Inferior parietal cortex (tissue), 1 donor: Measurements from ENCODE around the gene TMEM8B.

ENCODE experiments used
- DNase-seq: peaks from one replicate; pipeline ENCODE4 v3.0.0-alpha.2; 2016; ENCODE audit errors: extremely low spot score

TMEM8B gene, protein sequence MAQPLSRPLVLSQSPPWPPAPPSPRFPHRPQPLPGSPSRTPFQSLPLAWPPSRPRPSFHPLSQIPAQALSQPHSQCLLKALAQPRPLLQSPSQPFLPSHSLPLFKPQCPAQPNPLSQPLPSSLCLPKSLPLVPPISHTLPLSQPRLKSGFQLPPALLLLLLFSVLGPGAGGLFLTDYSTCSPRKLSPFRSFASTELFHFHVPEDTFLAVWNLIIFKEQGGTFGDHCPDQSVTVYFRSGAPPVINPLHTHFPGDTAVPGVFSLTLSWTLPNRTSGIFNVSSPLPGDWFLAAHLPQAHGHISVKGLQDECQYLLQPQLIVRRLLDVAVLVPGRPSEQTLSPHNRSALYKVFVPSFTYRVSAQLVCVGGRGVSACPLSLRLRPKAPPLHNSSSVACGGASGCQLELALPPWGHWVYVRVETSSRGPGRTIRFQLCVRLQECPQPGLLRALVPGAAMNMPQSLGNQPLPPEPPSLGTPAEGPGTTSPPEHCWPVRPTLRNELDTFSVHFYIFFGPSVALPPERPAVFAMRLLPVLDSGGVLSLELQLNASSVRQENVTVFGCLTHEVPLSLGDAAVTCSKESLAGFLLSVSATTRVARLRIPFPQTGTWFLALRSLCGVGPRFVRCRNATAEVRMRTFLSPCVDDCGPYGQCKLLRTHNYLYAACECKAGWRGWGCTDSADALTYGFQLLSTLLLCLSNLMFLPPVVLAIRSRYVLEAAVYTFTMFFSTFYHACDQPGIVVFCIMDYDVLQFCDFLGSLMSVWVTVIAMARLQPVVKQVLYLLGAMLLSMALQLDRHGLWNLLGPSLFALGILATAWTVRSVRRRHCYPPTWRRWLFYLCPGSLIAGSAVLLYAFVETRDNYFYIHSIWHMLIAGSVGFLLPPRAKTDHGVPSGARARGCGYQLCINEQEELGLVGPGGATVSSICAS

DNA sequence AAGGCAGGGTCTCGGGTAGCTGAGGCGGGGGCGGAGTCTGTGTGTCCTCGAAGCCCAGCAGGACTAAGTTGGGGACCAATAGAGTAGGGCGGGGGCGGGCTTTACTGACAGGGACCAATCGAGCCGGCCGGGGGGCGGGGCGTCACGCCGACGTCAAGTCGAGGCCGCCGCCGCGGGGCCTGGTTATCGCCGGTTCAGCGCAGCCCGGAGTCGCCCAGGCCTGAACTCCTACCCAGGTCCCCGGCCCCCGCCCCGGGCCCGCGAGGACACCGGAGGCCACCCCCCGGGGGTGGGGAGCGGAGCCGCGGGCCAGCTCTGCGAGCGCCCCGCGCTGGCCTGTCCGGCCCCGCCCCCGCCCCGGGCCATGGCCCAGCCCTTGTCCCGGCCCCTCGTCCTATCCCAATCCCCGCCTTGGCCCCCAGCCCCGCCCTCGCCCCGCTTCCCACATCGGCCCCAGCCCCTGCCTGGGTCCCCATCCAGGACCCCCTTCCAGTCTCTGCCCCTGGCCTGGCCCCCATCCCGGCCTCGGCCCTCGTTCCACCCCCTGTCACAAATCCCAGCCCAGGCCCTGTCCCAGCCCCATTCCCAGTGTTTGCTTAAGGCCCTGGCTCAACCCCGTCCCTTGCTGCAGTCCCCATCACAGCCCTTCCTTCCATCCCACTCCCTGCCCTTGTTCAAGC, at the start of gene TMEM8B:
Gene TMEM8B, plus strand, starts transcription at position 145 of the 680 bp plus-strand sequence. Its CDS starts 220 bp downstream, at position 365.
- DNase-seq, result peak; percentile 73

DNA sequence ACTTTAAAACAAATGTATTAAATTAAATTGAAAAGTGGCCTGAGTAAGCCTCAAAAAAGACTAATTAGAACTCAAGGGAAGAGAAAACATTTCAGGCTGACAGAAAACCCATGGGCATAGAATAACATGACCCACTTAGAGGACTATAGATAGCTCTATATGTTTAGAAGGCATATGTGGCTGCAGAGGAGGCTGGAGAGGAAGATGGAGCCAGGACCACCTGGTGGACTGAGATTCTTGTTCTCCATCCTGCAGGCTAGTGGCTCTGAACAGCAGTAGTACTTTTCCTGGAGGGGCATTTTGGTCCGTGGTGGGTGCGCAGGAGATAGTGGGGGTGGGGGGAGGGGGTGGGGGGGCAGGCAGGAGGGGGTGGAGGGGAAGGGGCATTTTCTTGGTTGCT, 48.0 kb upstream of the TMEM8B start:
- DNase-seq, result no peak

DNA sequence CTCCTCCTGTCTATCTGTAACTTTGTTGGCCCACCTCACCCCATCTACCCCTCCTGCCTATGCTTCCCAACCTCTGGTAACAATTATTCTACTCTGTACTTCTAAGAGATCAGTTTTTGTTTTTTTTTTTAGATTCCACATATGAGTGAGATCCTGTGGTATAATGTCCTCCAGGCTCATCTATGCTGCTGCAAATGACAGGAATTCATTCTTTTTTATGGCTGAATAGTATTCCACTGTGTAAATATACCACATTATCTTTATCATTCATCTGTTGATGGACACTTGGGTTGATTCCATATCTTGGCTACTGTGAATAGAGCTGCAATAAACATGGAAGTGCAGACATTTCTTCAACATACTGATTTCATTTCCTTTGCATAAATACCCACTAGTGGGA, 45.6 kb upstream of the TMEM8B start:
- no peak for DNase-seq

DNA sequence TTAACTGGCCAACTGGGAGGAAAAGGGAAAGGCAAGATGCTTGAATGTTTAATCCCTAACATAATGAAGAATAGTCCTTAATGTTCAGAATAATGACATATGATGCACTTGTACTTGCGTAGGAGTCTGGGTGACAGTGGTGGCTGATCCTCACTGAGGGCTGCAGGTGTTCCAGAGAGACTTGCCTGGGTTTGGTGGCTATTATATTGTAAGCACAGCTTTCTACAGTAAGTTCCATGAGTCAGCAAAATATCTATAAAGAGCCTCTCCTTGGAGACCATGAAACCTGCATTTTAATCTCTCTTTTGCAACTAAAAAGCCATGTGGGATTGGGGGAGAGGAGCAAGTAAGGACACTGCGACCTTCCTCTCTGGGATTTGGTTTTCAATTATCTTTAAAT, 39.5 kb upstream of the TMEM8B start:
- no peak for DNase-seq

DNA sequence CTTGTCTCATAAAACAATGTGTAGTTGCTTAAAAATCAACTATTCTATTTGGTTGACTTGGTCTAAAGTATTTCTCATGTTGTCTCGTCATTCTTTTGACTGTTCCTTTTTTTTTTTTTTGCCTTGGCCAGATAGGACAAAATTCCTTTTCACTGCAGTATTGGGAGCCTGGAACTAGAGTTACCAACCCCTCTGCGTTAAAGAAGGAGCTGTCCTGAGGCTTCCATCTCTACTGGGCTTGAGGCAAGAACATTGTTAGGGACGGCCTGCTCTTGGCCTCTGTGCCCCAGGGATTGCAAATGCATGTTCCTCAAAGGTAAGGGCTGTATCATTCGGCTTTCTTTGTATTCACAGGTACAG, 39.0 kb upstream of the TMEM8B start:
- no peak for DNase-seq

DNA sequence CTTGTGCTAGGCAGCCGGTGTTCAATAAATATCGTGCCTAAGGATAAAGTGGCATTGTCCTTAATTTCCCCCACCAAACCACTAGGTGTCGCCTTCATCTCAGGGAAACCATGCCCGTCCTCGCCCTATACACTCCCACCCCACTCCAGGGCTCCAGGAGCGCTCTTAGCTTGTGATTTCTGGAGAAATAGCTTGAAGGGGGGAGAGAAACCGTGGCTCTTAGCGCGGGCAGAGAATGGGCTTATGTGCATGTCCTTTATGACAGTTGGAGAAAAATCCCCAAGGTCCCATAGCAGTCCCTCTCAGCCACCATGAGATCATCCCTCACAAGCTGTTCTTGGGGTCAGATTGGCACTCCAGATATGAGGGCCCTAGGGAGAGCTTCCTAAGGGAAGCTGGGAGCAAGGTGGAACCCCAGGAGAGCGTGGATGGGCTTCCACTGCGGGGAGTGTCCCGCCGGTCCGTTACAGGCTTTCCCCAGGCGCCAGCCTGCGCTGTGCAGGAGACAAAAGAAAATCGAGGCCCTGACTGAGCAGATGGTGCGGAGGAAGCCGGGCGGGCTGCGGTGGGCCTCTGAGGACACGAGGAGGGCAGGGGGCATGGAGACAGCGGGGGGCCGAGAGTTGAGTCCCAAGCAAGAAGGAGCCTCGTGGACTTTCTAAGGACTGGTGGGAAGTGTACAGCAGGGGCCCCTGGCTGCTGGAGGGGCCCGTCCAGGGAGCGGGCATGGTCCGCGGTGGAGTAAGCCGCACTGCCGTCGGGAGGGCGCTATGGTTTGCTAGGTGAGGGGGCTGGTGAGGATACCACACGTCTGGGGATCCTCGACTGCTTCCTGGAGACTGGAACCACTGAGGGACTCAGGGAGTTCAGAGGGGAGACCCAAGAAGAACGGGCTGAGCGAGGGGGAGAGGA, 38.4 kb upstream of the TMEM8B start:
- peak; percentile 87 for DNase-seq

DNA sequence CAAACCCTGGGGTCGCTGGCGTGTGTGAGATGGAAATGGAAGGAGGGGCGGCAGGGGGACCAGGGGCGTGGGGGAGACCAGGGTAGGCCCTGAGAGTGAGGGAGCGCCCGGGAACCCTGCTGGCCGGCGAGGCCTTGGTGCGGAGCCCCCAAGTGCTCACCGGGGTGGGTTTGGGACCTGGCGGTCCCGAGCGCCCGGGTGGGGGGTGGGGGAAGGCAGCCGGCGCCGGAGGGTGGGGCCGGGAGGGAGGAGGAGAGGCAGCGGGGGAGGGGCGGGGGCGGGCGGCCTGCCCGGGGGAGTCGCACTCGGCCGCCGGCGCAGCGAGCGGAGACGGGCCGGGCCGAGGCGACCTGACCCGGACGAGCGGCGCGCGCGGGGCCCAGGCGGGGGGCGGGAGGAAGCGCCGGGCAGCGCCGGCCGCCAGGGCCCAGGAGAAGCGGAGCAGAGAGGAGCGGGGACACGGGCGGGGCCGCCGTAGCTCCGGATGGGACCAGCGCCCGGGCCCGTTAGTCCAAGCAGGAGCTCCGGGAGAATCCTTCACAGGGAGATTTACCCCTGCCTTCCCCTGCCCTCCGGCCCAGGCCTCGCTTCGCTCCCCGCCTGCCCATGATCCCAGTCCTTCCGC, 37.6 kb upstream of the TMEM8B start, which contains the start of gene NPR2:
Gene NPR2, plus strand, starts transcription at position 295 of the 625 bp plus-strand sequence. CDS start 818 bp downstream, outside the sequence.
- DNase-seq, result no peak

DNA sequence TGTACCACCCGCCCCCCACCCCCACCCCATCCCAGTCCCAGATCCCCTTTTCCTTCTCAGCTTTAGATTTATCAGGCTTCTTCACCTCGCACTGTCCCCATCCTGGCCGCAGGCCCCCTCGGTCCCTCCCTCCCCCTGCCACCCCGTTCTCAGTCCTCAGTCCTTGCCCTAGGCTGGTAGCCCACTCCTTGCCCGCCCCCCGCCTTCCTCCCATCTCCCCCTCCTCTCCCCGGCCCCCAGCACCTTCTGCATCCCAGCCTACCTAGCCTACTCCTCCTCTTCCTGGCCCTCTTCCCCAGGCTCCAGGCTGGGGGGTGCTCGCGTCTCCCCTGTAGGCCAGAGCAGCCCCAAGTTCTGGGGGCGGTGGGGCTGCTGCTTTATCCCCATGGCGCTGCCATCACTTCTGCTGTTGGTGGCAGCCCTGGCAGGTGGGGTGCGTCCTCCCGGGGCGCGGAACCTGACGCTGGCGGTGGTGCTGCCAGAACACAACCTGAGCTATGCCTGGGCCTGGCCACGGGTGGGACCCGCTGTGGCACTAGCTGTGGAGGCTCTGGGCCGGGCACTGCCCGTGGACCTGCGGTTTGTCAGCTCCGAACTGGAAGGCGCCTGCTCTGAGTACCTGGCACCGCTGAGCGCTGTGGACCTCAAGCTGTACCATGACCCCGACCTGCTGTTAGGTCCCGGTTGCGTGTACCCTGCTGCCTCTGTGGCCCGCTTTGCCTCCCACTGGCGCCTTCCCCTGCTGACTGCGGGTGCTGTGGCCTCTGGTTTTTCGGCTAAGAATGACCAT, 36.8 kb upstream of the TMEM8B start:
- DNase-seq, result no peak

DNA sequence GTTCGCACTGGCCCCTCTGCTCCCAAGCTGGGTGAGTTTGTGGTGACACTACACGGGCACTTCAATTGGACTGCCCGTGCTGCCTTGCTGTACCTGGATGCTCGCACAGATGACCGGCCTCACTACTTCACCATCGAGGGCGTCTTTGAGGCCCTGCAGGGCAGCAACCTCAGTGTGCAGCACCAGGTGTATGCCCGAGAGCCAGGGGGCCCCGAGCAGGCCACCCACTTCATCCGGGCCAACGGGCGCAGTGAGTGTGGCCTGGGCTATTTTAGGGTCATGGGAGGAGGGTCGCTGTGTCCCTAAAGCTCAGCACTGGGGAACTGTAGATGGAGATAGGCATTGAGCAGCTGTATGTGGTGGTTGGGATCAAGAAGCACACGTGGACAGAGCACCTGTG, 36.2 kb upstream of the TMEM8B start:
- DNase-seq, result no peak

DNA sequence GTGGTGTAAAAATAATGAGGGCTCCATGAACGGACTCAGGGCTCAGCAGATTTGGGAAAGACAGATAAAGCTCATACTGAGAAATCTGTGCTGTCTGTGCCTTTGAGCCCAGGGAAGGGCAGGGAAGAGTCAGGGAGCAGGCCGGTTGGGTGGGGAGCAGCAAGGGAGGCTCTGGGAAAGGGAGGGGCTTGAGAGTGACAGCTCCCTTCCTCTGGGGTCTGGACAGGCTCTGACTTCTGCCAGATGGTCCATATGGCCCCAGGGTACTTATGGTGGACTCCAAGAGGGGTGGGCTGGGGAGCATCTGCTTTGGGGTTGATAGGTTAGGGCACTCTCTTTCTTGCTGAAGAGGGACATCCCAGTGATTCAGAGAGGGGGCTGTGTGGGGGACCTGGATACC, 35.6 kb upstream of the TMEM8B start:
- DNase-seq, result no peak

DNA sequence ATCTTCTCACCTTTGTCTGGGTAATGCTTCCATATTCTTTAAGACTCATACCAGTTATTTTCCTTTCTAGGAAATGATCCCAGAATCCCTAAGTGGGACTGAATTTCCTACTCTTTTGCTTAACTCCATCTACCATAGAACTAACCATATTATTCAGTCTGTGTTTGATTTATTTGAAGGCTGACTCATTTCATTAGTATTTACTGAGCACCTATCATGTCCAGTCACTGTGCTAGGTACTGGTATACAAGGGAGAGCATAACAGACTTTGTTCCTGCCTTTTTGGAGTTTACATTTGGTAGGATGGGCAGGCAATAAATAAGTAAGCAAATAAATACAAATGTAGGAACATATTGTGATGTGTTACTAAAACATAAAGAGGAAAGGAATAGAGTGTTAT, 33.3 kb upstream of the TMEM8B start:
- no peak for DNase-seq

DNA sequence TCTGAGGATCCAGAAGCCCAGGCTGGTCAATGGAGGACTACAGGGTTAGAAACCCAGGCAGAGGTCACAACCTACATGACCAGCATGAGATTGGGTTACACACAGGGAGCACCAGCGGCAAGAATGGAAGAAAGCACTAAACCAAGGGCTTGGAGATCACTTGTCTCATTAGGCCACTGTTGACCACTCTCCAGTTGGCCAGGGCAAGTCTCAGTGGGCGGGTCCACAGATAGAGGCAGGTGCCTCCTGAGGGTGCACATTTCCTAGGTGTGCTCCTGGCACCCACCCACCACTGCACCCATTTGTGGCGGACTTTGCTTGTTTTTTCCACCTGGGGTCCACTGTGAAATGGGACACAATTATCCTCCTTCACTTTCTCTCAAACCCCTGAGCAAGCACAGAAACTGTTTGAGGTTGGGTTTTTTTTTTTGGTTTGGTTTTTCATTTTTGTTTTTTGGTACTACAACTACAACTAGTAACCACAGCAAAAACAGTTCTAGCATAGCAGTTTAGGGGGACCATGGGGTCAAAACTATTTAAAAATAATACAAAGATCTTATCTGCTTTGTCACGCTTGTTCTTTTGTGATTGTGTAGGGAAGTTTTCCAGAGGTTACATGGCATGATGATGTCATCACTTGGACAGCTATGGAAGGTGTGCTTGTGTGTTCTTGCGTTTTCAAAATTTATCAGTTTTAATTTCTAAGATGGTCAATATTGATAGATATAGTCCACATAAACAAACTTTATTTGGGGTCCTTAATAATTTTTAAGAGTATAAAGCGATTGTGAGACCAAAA, 31.5 kb upstream of the TMEM8B start:
- DNase-seq, result no peak

DNA sequence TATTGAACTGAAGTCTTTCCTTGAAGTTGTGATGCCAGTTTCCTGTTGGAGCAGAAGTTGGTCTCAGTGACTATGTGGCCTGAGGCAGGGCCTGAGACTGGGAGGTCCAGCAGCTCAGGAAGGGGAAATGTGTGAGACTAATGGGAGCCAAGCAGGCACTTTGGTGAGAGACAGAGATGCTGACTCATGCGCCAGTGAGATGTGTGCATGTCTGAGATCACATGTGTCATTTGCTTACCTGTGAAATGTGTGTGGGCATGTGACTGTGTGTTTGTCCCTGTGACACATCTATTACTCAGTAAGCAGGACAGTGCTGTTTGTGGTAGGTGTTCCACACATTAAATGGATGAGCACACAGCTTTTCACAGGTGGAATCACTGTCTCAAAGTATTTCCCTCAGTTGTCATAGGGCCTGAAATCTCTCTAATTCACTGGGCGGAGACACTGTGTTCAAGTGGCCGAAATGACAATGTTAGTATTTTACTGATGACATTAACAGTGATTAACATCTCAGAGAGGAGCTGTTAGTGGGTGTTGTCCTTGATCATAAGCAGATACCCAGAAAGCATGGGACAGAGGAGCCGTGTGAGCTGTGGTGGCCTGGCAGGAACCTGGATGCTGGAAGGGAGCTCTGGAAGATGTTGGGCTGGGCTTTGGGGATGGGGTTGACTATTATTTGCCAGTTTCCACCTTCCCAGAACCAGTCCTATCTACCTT, 30.2 kb upstream of the TMEM8B start:
- DNase-seq, result no peak

DNA sequence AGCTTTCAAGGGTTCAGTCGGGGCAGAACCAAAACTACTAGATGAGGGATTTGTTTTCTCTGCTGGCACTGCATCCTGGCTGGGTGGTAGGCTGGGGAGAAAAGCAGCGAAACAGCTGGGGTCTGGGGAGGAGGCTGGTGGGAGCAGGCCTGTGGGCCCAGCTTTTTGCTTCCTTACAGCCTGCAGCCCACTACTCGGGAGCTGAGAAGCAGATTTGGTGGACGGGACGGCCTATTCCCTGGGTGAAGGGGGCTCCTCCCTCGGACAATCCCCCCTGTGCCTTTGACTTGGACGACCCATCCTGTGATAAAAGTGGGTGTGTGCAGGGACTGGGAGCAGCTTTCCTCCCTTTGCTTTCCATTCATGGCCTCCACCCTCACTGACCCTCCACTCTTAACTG, 28.5 kb upstream of the TMEM8B start:
- no peak for DNase-seq

DNA sequence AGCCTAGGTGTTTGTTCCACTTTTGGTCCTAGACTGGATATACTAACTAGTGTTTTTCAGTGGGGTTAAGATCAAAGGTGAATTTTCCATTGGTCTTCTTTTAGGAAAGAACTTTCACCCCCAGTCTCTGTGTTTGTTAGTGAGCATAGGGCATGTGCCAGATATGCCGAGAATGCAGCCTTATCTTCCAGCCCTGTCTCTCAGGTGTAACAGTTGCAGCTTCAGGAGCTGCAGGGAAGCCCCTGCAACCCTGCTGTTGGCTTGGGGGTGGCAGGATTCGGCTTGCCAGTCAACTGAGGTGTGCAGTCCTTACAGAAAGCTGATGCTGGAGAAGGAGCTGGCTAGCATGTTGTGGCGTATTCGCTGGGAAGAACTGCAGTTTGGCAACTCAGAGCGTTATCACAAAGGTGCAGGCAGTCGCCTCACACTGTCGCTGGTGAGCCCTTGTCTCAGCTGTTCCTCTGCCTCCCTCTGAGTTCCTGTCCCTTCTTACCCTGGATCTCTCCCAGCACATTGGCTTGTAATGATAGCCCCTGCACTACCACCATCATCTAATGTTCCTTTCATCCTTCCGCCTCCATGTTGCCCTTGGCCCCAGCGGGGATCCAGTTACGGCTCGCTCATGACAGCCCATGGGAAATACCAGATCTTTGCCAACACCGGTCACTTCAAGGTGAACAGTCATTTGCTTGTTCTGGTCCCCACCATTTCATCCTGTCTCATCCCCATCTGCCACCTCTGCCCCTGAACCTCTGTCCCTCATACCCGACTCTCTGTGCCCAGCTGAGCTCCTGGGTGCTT, 27.5 kb upstream of the TMEM8B start:
- DNase-seq, result no peak

DNA sequence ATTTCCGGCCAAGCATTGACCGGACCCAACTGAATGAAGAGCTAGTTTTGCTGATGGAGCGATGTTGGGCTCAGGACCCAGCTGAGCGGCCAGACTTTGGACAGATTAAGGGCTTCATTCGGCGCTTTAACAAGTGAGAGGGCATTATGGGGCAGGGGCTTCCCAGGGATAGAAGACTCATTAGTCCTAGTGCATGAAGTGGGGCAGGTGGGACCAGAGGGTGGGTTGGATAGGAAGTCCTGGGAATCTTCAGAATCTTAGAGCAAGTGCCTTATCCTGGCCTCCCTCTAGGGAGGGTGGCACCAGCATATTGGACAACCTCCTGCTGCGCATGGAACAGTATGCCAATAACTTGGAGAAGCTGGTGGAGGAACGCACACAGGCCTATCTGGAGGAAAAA, 22.9 kb upstream of the TMEM8B start:
- DNase-seq, result no peak

DNA sequence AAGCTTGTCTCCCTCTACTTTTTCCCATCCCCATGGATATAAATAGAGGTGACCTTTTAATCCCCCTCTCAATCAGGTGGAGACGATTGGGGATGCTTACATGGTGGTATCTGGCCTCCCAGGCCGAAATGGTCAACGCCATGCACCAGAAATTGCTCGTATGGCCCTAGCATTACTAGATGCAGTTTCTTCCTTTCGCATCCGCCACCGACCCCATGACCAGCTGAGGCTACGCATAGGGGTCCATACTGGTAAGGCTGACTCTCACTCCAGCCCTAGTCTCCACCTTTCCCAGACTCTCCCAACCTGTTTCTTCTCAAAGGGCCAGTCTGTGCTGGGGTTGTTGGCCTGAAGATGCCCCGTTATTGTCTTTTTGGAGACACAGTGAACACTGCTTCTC, 20.6 kb upstream of the TMEM8B start:
- no peak for DNase-seq

DNA sequence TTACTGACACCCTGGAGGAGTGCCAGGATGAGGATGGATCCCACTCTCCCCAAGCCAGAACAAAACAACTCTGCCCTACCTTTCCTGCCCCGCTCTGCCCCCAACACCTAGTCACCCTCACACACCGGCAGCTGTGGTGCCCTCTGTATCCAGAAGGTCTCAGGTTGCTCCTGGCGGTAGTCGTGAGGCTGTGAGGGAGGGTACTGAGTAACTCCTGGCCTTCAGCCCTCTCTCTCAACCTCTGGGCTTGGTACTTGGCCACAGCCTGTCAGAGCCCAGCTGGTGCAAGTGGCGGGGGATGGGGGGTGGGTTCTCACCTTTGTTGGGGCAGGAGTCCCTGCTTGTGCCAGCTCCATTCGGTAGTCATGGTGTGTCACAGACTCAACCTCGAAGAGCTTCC, 18.9 kb upstream of the TMEM8B start:
- no peak for DNase-seq
